CD4-positive, alpha-beta T cell (primary cell): ENCODE results near the gene POU2AF2. TPM values are rescaled to one million over a fixed set of nuclear protein-coding genes. Genes with fewer than 3 reads are reported as not detected.

ENCODE experiments used
- ATAC-seq: fragments of 200-7000 bp; cut with Tn5 transposase; one replicate; pipeline ENCODE4 v1.10.0; 2022; ENCODE audit warnings: mild to moderate bottlenecking; ENCODE audit not compliant: poor library complexity
- CTCF ChIA-PET: fragments of 350-600 bp; sonication (Branson Sonifier 250); formaldehyde crosslinking; loops from one replicate; lab custom pipeline; 2021; ENCODE audit warnings: antibody characterized with exemption, inconsistent platforms; lab: Charles Lee
- POLR2A ChIA-PET: fragments of 350-600 bp; sonication (Branson Sonifier 250); formaldehyde crosslinking; loops from one replicate; lab custom pipeline; 2021; ENCODE audit warnings: antibody characterized with exemption, inconsistent platforms; lab: Charles Lee
- DNase-seq, 14 experiments: peaks; one replicate each; pipeline ENCODE4 v3.0.0-alpha.2; 2013 to 2020; ENCODE audit warnings: mixed read lengths in 2 of 14
- H3K27ac ChIP-seq, 2 donors: one replicate each; pipeline versions ENCODE4 v1.5.1 to v1.7.0; 2013; ENCODE audit warnings: low read length in 2 of 2, low read depth in 1 of 2, mild to moderate bottlenecking in 1 of 2
- H3K27me3 ChIP-seq, 2 experiments: 1 replicate in 1 of 2; 2 replicates in 1 of 2; pipeline versions ENCODE4 v1.6.1 to v1.7.0; 2013; ENCODE audit warnings: low read length in 2 of 2, control low read depth in 1 of 2, mild to moderate bottlenecking in 1 of 2, moderate library complexity in 1 of 2; ENCODE audit not compliant: insufficient read depth in 2 of 2, control insufficient read depth in 1 of 2
- H3K36me3 ChIP-seq: one replicate; pipeline ENCODE4 v1.6.1; 2013; ENCODE audit warnings: low read length, control low read depth; ENCODE audit not compliant: insufficient read depth
- H3K4me1 ChIP-seq: one replicate; pipeline ENCODE4 v1.6.1; 2013; ENCODE audit warnings: low read length, control low read depth; ENCODE audit not compliant: insufficient read depth
- H3K4me3 ChIP-seq: one replicate; pipeline ENCODE4 v1.5.1; 2013; ENCODE audit warnings: mild to moderate bottlenecking, low read length, moderate library complexity
- H3K9me3 ChIP-seq, 2 experiments: 1 replicate in 1 of 2; 2 replicates in 1 of 2; pipeline versions ENCODE4 v1.6.1 to v1.7.0; 2013; ENCODE audit warnings: low read length in 2 of 2, mild to moderate bottlenecking in 2 of 2, control low read depth in 1 of 2, moderate library complexity in 1 of 2; ENCODE audit not compliant: control insufficient read depth in 1 of 2, insufficient read depth in 1 of 2
- H3K27ac Mint-ChIP-seq: one replicate; pipeline ENCODE4 v1.8.0; 2020; ENCODE audit warnings: mixed read lengths
- H3K27me3 Mint-ChIP-seq: one replicate; pipeline ENCODE4 v1.8.0; 2021; ENCODE audit warnings: mixed read lengths
- H3K36me3 Mint-ChIP-seq: one replicate; pipeline ENCODE4 v1.8.0; 2021; ENCODE audit warnings: low read depth, mixed read lengths
- H3K4me1 Mint-ChIP-seq: one replicate; pipeline ENCODE4 v1.8.0; 2021; ENCODE audit warnings: low read depth, mixed read lengths
- H3K4me3 Mint-ChIP-seq: one replicate; pipeline ENCODE4 v1.8.0; 2020; ENCODE audit warnings: mild to moderate bottlenecking, mixed read lengths
- H3K9me3 Mint-ChIP-seq: one replicate; pipeline ENCODE4 v1.8.0; 2020; ENCODE audit warnings: mixed read lengths
- CTCF ChIP-seq: fragments of 200-600 bp; IDR thresholded peaks from one replicate; pipeline ENCODE4 v1.8.0; 2022; ENCODE audit warnings: antibody characterized with exemption, mild to moderate bottlenecking
- intact Hi-C, 2 experiments: fragments of 100-400 bp; cut with DNase I in 1 of 2; cut with micrococcal nuclease in 1 of 2; formaldehyde crosslinking; loops; one replicate each; pipeline versions ENCODE4 v1.15.1 to v1.9.0; 2023 to 2025; cut with DNase I, micrococcal nuclease
- total RNA-seq, 174 experiments: library from RNA in 2 of 174; stranded (reverse) in 2 of 174; gene quantifications; one replicate each; pipeline ENCODE4 v1.2.3 and lab custom pipeline; 2021 to 2026

The POU2AF2 gene
- total RNA-seq, 2 experiments from 2014 or later = not detected

DNA sequence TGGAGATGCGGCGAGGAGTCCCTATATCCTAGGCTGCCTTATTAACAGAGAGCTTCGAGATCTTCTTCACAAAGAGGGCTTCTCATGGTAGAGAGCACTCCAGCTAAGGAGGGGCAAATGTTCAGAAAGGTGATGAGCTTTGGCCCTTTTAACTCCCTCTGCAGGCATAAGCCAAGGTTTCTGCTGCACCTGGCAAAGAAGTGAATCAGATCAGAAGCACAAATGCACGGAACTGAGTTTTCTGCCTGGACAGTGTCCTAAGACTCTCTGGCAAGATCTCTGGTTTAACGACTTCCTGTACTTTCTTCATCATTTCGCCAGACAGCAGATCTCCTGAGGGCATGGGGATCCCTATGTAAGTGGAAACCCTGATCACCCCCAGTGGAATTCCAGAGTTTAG lies 90.0 kb downstream of the POU2AF2 start:
- ChIA-PET POLR2A (no interaction called here), CTCF (no interaction called here)
- Histone ChIP-seq H3K36me3 (no peaks in the 10 kb centered on the region), H3K27ac (no peak overlapping the region), H3K9me3 (no peaks in the 10 kb centered on the region), H3K27me3 (no peaks in the 10 kb centered on the region), H3K4me3 (no peak overlapping the region), H3K4me1 (no peaks in the 10 kb centered on the region)
- no peaks in the 10 kb centered on the region for H3K4me1 Mint-ChIP-seq
- no peaks in the 10 kb centered on the region for H3K27me3 Mint-ChIP-seq
- intact Hi-C loops = no loop called here
- no peak overlapping the region for H3K27ac Mint-ChIP-seq
- no peaks in the 10 kb centered on the region for H3K36me3 Mint-ChIP-seq
- no peak for TF ChIP-seq CTCF
- ATAC-seq (no peak), DNase-seq (no peak)
- no peak overlapping the region for H3K4me3 Mint-ChIP-seq
- H3K9me3 Mint-ChIP-seq = peaks cover 8% of the 10 kb centered on the region

Other genes with a start within 250 kb of the POU2AF2 start
- gene POU2AF3, start 52.8 kb downstream of the POU2AF2 start, total RNA-seq = not detected
- under 1 TPM; 0.52 to 0.78 TPM for gene POU2AF1, start 133.6 kb downstream of the POU2AF2 start, total RNA-seq